HUDEP-2 (cell line): ENCODE data around the gene ZNF28.
A peak's percentile ranks its signal among the peaks of the same experiment; 100 is the strongest.
"Not testable (repeated sequence)": the region's sequence is repeated elsewhere in the genome, so short reads cannot be mapped to it uniquely, and the experiment has no call there.

Source experiments
- DNase-seq, 76 experiments: peaks; one replicate each; lab custom pipeline; 2025; ENCODE audit not compliant: unreplicated experiment in 76 of 76; lab: John Stamatoyannopoulos, UW

Gene ZNF28

GRCh38 chr19:52821204-52821960 lies at the start of gene ZNF28:
ZNF28 (minus strand) TSS chr19:52821633; CDS start chr19:52817958, 3,675 bp downstream.
- DNase-seq: peak in 69 of 76 experiments; percentile 8 to 73 (median 51)

DNA sequence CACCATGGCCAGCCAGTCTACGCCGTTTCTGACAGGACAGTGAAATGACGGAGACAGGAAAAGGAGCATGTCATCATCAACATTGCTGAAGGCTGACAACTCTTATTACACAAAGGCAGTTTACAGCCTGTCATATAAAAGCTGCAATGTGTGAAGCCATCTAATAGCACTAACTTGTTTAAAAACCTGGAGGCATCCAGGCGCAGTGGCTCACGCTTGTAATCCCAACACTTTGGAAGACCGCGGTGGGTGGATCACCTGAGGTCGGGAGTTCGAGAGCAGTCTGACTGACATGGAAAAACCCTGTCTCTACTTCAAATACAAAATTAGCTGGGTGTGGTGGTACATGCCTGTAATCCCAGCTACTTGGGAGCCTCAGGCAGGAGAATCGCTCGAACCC lies 46.6 kb upstream of the ZNF28 start:
- DNase-seq: not testable (repeated sequence)

DNA sequence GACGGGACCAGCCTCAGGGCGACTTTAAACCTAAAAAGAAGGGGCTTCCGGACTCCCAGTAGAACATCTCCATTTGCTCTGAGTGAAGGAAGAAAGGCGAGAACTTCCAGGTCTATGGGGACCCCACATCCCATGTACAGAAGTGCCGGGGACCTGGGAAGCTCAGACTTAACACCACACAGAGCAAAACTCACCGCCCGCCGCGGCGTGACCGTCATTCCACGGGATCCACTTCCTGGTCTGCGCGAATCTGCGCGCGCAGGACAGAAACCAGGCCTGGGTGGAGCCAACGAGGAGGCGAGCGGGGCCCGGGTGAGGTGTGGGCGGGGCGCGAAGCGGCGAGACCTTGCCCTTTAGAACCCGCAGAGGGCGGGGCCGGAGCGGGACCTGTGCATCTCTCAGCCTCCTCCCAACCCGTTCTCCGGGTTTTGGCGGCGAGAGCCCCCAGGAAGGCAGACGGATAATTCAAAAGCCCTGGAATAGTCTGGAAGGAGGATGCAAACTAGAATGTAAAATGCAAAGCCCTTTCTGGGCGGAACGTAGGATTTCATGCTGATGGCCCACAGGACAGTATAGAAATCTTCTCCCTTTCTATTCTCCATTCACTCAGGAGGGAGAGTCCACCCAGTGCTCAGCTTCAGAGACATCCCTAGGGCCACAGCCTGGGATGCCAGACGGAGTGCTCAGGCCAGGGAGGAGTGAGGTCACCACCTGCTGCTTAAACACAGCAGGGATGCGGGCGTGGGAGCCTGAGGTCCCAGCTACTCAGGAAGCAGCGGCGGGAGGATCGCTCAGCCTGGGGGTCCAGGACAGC lies 36.2 kb upstream of the ZNF28 start, which contains the start of gene ZNF468:
ZNF468 (minus strand) TSS at position 242 of the 814 bp plus-strand sequence. CDS start 3,347 bp downstream, outside the sequence.
- DNase-seq: peak in 71 of 76 experiments; percentile 8 to 72 (median 50)

GRCh38 chr19:52856540-52857377 lies 35.3 kb upstream of the ZNF28 start:
- peak in 10 of 76 experiments; percentile 3 to 32 (median 14) for DNase-seq

GRCh38 chr19:52847352-52847751 lies 25.9 kb upstream of the ZNF28 start:
- not testable (repeated sequence) for DNase-seq

- not testable (repeated sequence) for DNase-seq
Measured at GRCh38 chr19:52840825-52841465, 19.5 kb upstream of the ZNF28 start.

- DNase-seq: not testable (repeated sequence)
Measured at GRCh38 chr19:52834289-52834688, 12.9 kb upstream of the ZNF28 start.

DNA sequence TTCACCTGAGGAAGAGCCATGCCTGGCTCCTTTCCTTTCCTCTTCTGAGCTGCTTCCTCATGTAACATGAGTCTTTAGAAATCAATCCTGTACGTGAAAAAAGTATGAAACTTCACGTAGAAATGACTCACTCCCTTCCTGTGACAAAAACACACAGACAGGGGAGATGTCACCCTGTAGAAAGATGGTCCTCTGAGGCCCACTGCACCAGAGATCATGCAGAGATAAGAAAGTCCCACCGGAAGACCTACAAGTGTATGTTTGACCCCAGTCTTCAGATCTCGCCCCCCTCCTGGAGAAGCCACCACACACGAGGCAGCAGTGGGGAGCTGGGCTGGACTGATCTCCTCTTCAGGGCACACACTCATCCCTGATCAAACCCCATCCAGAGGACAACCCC lies 12.1 kb upstream of the ZNF28 start:
- not testable (repeated sequence) for DNase-seq

- not testable (repeated sequence) for DNase-seq
Measured at GRCh38 chr19:52829866-52830265, 8.4 kb upstream of the ZNF28 start.

DNA sequence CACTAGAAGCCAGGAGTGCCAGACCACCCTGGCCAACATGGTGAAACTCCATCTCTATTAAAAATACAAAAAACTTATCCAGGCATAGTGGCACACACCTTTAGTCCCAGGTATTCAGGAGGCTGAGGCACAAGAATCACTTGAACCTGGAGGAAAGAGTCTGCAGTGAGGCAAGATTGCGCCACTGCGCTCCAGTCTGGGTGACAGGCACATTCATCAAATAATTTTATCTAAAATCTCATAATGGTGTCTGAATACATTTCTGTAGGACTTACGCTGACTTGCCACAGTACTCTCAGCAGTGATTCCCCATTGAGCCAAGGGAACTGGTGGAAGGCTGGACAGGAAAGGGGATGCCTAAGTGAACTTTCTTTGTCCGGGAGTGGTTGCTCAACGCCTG lies 4.3 kb upstream of the ZNF28 start:
- no peak for DNase-seq

- no peak for DNase-seq
Measured at GRCh38 chr19:52823676-52824075, 2.2 kb upstream of the ZNF28 start.

DNA sequence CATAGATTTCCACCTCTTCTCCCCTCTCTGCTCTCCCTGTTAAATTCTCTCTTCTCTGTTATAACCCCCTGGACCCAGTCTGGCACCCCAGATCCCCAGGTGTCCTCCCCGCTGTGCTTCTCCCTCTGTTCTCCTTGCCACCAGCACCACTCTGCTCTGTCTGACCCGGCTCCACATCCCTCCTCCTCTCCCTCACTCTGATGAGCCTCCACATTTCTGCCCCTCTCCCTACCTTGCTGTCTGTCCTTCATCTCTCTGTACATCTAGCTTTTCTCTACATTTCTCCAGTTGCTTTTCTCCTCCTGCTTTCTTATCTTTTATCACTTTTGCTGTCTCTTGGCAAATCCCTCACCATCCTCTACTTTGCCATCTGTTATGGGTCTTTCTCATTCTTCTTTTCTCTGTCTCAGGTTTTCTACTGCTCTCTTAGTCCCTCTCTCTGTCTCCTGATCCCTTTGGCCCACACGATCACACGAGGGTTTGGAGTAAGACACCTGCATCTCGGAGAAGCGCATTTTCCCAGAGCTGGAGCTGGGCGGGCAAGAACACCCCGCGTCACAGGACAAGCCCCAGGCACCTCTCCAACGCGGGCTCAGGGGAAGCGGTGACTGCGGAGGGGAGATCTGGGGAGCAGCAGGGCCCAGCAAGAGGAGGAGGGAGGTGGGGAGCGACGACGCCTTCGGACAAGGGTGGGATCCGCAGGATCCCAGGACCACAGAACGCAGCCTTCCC lies 795 bp downstream of the ZNF28 start:
- DNase-seq: peak in 14 of 76 experiments; percentile 2 to 28 (median 8)

GRCh38 chr19:52809801-52810200 lies 11.6 kb downstream of the ZNF28 start:
- no peak for DNase-seq

DNA sequence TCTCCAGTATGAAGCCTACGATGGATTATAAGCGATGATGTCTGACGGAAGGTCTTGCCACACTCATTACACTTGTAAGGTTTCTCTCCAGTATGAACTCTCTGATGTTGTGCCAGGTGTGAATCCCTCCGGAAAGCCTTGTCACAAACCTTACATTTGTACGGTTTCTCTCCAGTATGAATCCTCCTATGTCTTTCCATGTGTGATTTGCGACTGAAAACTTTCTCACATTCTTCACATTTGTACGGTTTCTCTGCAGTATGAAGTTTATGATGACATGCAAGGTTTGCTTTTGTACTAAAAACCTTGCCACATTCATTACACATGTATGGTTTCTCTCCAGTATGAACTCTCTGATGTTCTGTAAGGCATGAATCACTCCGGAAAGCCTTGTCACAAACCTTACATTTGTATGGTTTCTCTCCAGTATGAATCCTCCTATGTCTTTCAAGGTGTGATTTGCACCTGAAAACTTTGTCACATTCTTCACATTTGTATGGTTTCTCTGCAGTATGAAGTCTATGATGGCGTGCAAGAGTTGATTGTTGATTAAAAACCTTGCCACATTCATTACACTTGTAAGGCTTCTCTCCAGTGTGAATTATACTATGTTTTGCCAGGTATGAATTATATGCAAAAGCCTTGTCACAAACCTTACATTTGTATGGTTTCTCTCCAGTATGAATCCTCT lies 21.3 kb downstream of the ZNF28 start:
- not testable (repeated sequence) for DNase-seq

DNA sequence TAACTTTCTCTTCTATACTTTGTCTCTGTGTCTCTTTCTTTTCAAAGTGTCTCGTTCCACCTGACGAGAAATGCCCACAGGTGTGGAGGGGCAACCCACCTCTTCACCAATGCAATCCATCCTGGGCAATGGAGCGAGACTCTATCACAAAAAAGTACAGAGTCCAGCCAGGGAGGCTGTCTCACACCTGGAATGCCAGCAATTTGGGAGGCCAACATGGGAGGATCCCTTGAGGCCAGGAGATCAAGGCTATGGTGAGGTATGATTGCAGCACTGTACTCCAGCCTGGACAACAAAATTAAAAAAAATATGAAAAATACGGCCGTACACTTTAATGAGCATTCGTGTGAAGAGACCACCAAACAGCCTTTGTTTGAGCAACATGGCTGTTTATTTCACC lies 32.0 kb downstream of the ZNF28 start:
- DNase-seq: no peak

DNA sequence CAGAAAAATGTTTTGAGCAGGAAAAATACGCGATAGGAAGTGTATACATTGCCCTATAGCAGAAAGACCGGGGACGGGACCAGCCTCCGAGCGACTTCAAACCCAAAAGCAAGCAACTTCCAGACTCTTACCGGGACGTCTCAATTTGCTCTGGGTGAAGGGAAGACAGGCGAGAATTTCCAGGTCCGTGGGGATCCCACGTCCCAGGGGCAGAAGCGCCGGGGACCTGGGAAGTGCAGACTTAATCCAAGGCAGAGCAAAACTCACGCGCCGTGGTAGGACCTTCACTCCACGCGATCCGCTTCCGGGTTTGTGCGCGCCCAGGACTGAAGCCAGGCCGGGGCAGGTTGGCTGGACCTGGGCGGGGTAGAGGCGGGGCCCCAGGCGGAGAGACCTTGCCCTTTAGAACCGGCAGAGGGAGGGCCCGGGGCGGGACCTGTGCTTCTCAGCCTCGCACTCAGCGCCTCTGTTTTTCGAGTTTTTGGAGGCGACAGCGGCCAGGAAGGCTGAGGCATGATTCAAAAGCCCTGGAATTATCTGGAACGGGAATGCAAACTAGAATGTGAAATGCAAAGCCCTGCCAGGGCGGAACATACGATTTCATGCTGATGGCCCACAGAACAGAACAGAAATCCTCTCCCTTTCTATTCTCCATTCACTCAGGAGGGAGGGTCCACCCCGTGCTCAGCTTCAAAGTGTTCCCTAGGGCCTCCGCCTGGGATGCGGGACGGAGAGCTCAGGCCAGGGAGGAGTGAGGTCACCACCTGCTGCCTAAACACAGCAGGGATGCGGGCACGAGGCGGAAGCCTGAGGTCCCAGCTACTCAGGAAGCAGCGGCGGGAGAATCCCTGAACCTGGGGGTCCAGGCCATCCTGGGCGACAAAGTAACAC lies 34.7 kb downstream of the ZNF28 start, which contains the start of gene ZNF600:
ZNF600 (minus strand) TSS at position 328 of the 891 bp plus-strand sequence. CDS start 7,903 bp downstream, outside the sequence.
- peak in 73 of 76 experiments; percentile 2 to 84 (median 62) for DNase-seq

- DNase-seq: peak in 2 of 76 experiments; percentile 11 to 21
Measured at GRCh38 chr19:52786078-52786463, 35.4 kb downstream of the ZNF28 start.

DNA sequence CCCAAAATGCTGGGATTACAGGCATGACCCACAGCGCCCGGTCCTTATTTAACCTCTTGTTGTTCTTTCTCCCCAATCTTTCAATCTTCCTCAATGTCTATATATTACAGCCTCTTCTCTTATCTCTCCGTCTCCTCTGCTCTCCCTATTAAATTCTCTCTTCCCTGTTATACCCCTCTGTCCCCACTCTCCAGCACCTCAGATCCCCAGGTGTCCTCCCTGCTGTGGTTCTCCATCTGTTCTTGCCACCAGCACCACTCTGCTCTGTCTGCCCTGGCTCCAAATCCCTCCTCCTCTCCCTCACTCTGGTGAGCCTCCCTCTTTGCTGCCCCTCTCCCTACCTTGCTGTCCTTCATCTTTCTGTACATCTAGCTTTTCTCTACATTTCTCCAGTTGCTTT lies 35.9 kb downstream of the ZNF28 start:
- no peak for DNase-seq
